ENCODE measurements around the gene SCLY. TPM values are rescaled to one million over a fixed set of nuclear protein-coding genes. Genes with fewer than 3 reads are reported as not detected.

The SCLY gene
- total and polyA plus RNA-seq, 2 of the 13 experiments (the other 11 are each of a cell fraction or from before 2014, with no cell fraction given) = 27.9 to 38.6 TPM

DNA sequence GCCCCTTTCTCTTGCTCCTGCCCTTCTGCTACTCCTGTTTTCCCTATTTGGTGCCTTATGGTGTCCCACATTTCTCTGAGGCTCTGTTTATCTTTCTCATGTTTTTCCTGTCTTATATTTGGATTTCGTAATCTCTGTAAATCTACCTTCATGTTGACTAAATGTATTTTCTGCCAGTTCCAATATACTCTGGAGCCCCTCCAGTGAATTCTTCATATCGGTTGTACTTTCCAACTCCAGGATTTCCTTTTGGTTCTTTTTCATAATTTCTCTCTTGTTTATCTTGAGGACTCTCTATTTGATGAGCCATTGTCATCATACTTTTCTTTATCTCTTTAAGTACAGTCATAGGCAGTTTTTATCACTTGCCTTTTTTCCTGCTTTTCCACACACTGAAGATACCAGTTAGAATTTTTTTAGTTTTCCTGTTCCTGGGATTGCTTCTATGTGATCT is 19.1 kb downstream of the SCLY start (continued):
- TF ChIP-seq, protein P1, sequence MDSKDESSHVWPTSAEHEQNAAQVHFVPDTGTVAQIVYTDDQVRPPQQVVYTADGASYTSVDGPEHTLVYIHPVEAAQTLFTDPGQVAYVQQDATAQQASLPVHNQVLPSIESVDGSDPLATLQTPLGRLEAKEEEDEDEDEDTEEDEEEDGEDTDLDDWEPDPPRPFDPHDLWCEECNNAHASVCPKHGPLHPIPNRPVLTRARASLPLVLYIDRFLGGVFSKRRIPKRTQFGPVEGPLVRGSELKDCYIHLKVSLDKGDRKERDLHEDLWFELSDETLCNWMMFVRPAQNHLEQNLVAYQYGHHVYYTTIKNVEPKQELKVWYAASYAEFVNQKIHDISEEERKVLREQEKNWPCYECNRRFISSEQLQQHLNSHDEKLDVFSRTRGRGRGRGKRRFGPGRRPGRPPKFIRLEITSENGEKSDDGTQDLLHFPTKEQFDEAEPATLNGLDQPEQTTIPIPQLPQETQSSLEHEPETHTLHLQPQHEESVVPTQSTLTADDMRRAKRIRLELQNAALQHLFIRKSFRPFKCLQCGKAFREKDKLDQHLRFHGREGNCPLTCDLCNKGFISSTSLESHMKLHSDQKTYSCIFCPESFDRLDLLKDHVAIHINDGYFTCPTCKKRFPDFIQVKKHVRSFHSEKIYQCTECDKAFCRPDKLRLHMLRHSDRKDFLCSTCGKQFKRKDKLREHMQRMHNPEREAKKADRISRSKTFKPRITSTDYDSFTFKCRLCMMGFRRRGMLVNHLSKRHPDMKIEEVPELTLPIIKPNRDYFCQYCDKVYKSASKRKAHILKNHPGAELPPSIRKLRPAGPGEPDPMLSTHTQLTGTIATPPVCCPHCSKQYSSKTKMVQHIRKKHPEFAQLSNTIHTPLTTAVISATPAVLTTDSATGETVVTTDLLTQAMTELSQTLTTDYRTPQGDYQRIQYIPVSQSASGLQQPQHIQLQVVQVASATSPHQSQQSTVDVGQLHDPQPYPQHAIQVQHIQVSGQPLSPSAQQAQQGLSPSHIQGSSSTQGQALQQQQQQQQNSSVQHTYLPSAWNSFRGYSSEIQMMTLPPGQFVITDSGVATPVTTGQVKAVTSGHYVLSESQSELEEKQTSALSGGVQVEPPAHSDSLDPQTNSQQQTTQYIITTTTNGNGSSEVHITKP (CRISPR knock-in tag; IDR thresholded peaks at IDR 0.05; ENCODE audit: low read depth) = peak; percentile 51; the same call in 1 of the 2 replicates
- TF ChIP-seq JUNB (CRISPR knock-in tag; IDR thresholded peaks at IDR 0.05; ENCODE audit: borderline replicate concordance) (no peak), MYC (CRISPR knock-in tag; IDR thresholded peaks at IDR 0.05; ENCODE audit: borderline replicate concordance) (no peak), ELF1 (CRISPR knock-in tag; IDR thresholded peaks at IDR 0.05) (peak; percentile 57), ZNF775 (CRISPR knock-in tag; IDR thresholded peaks at IDR 0.05; ENCODE audit: borderline replicate concordance) (no peak), NCOA2 (CRISPR knock-in tag; IDR thresholded peaks at IDR 0.05) (peak; percentile 95), ZNF780A (CRISPR knock-in tag; IDR thresholded peaks at IDR 0.05) (no peak), BCL6 (CRISPR knock-in tag; IDR thresholded peaks at IDR 0.05) (peak; percentile 93), MTA3 (CRISPR knock-in tag; IDR thresholded peaks at IDR 0.05) (no peak), SP5 (CRISPR knock-in tag; IDR thresholded peaks at IDR 0.05; ENCODE audit: borderline replicate concordance, low read depth) (peak; percentile 47), ZFP36L2 (CRISPR knock-in tag; IDR thresholded peaks at IDR 0.05) (no peak), ZNF567 (CRISPR knock-in tag; IDR thresholded peaks at IDR 0.05; ENCODE audit: borderline replicate concordance) (no peak), ZNF30 (CRISPR knock-in tag; IDR thresholded peaks at IDR 0.05) (no peak), MIER2 (CRISPR knock-in tag; IDR thresholded peaks at IDR 0.05) (peak; percentile 50), MEIS1 (CRISPR knock-in tag; IDR thresholded peaks at IDR 0.05; ENCODE audit: borderline replicate concordance) (peak; percentile 54; the same call in 1 of the 2 replicates), ZNF569 (CRISPR knock-in tag; IDR thresholded peaks at IDR 0.05; ENCODE audit: borderline replicate concordance) (no peak)
- TF ChIP-seq, protein P2, sequence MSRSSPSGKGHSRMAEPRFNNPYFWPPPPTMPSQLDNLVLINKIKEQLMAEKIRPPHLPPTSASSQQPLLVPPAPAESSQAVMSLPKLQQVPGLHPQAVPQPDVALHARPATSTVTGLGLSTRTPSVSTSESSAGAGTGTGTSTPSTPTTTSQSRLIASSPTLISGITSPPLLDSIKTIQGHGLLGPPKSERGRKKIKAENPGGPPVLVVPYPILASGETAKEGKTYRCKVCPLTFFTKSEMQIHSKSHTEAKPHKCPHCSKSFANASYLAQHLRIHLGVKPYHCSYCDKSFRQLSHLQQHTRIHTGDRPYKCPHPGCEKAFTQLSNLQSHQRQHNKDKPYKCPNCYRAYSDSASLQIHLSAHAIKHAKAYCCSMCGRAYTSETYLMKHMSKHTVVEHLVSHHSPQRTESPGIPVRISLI (CRISPR knock-in tag; IDR thresholded peaks at IDR 0.05; ENCODE audit: borderline replicate concordance) = peak; percentile 58; the same call in 1 of the 2 replicates
- TF ChIP-seq, protein P3, sequence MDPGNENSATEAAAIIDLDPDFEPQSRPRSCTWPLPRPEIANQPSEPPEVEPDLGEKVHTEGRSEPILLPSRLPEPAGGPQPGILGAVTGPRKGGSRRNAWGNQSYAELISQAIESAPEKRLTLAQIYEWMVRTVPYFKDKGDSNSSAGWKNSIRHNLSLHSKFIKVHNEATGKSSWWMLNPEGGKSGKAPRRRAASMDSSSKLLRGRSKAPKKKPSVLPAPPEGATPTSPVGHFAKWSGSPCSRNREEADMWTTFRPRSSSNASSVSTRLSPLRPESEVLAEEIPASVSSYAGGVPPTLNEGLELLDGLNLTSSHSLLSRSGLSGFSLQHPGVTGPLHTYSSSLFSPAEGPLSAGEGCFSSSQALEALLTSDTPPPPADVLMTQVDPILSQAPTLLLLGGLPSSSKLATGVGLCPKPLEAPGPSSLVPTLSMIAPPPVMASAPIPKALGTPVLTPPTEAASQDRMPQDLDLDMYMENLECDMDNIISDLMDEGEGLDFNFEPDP (CRISPR knock-in tag; conservative IDR thresholded peaks at IDR 0.05) = 0 out of 2 replicates have a peak, but pooled peaks have one; percentile 47
- TF ChIP-seq, protein P4, sequence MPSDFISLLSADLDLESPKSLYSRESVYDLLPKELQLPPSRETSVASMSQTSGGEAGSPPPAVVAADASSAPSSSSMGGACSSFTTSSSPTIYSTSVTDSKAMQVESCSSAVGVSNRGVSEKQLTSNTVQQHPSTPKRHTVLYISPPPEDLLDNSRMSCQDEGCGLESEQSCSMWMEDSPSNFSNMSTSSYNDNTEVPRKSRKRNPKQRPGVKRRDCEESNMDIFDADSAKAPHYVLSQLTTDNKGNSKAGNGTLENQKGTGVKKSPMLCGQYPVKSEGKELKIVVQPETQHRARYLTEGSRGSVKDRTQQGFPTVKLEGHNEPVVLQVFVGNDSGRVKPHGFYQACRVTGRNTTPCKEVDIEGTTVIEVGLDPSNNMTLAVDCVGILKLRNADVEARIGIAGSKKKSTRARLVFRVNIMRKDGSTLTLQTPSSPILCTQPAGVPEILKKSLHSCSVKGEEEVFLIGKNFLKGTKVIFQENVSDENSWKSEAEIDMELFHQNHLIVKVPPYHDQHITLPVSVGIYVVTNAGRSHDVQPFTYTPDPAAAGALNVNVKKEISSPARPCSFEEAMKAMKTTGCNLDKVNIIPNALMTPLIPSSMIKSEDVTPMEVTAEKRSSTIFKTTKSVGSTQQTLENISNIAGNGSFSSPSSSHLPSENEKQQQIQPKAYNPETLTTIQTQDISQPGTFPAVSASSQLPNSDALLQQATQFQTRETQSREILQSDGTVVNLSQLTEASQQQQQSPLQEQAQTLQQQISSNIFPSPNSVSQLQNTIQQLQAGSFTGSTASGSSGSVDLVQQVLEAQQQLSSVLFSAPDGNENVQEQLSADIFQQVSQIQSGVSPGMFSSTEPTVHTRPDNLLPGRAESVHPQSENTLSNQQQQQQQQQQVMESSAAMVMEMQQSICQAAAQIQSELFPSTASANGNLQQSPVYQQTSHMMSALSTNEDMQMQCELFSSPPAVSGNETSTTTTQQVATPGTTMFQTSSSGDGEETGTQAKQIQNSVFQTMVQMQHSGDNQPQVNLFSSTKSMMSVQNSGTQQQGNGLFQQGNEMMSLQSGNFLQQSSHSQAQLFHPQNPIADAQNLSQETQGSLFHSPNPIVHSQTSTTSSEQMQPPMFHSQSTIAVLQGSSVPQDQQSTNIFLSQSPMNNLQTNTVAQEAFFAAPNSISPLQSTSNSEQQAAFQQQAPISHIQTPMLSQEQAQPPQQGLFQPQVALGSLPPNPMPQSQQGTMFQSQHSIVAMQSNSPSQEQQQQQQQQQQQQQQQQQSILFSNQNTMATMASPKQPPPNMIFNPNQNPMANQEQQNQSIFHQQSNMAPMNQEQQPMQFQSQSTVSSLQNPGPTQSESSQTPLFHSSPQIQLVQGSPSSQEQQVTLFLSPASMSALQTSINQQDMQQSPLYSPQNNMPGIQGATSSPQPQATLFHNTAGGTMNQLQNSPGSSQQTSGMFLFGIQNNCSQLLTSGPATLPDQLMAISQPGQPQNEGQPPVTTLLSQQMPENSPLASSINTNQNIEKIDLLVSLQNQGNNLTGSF (CRISPR knock-in tag; IDR thresholded peaks at IDR 0.05) = no peak
